Endothelial cell of umbilical vein (primary cell): ENCODE results near the gene PALMD. TPM values are rescaled to one million over a fixed set of nuclear protein-coding genes. Genes with fewer than 3 reads are reported as not detected.

Experiments used
- BruUV-seq: library from RNA; stranded (reverse); fragments of 400-500 nt; replicated peaks from 2 replicates; lab custom pipeline; 2021; lab: Mats Ljungman, UMichigan
- CTCF ChIA-PET: fragments of 300-600, 350-600 bp; sonication (Branson Sonifier 250); formaldehyde crosslinking; loops from one replicate; lab custom pipeline; 2021; ENCODE audit warnings: antibody characterized with exemption, inconsistent platforms; lab: Charles Lee
- POLR2A ChIA-PET: fragments of 300-600, 350-600 bp; sonication (Branson Sonifier 250); formaldehyde crosslinking; loops from one replicate; lab custom pipeline; 2021; ENCODE audit warnings: antibody characterized with exemption, inconsistent platforms; lab: Charles Lee
- DNase-seq: peaks from one replicate; pipeline ENCODE4 v3.0.0-alpha.2; 2011; ENCODE audit warnings: low read depth, low spot score
- FAIRE-seq: peaks from 2 replicates; lab custom pipeline; 2011; peaks lifted over from hg19 to GRCh38; lab: Jason Lieb, UNC
- H2AFZ ChIP-seq: 2 replicates; pipeline ENCODE4 v1.6.0; 2012; ENCODE audit warnings: low read depth, low read length, control low read depth, inconsistent platforms
- H3K27ac ChIP-seq: 2 replicates; pipeline ENCODE4 v1.5.1; 2011; ENCODE audit warnings: low read depth, mild to moderate bottlenecking, control low read depth, low read length, moderate library complexity; ENCODE audit not compliant: insufficient read depth
- H3K27me3 ChIP-seq, 2 experiments: 2 replicates each; pipeline versions ENCODE4 v1.6.0 to v1.6.1; 2011; ENCODE audit warnings: low read length in 2 of 2, mixed read lengths in 1 of 2; ENCODE audit not compliant: control insufficient read depth in 2 of 2, insufficient read depth in 2 of 2
- H3K36me3 ChIP-seq, 2 experiments: 2 replicates in 1 of 2; 3 replicates in 1 of 2; pipeline ENCODE4 v1.5.1; 2011; ENCODE audit warnings: low read length in 2 of 2, mild to moderate bottlenecking in 1 of 2, moderate library complexity in 1 of 2; ENCODE audit not compliant: control insufficient read depth in 2 of 2, insufficient read depth in 2 of 2; ENCODE audit errors: extremely low read depth in 1 of 2
- H3K4me1 ChIP-seq: 3 replicates; pipeline ENCODE4 v1.5.1; 2011; ENCODE audit warnings: mild to moderate bottlenecking, low read length; ENCODE audit not compliant: control insufficient read depth, insufficient read depth; ENCODE audit errors: extremely low read depth
- H3K4me2 ChIP-seq: 2 replicates; pipeline ENCODE4 v1.6.1; 2011; ENCODE audit warnings: low read length, control low read depth, mixed read lengths; ENCODE audit not compliant: insufficient read depth
- H3K4me3 ChIP-seq, 3 experiments: fragments of 200-600 bp in 1 of 3; sonication (generic), shearing (Covaris generic) in 1 of 3; replicated peaks in 1 of 3; 2 replicates each; pipeline ENCODE4 v1.5.1; 2011 to 2016; ENCODE audit warnings: control low read depth in 3 of 3, low read length in 3 of 3, mild to moderate bottlenecking in 2 of 3, inconsistent platforms in 1 of 3, low read depth in 1 of 3, moderate library complexity in 1 of 3; ENCODE audit not compliant: insufficient read depth in 1 of 3
- H3K79me2 ChIP-seq: 2 replicates; pipeline ENCODE4 v1.6.0; 2012; ENCODE audit warnings: low read length, inconsistent platforms; ENCODE audit not compliant: control insufficient read depth, insufficient read depth
- H3K9ac ChIP-seq: replicated peaks from 2 replicates; pipeline ENCODE3; 2011; ENCODE audit warnings: low read length, control low read depth; ENCODE audit not compliant: insufficient read depth; ENCODE audit errors: extremely low read depth
- H3K9me1 ChIP-seq: replicated peaks from 3 replicates; pipeline ENCODE4 v1.6.0; 2011; ENCODE audit warnings: mild to moderate bottlenecking, low read length; ENCODE audit not compliant: control insufficient read depth, insufficient read depth; ENCODE audit errors: extremely low read depth
- H3K9me3 ChIP-seq: replicated peaks from 2 replicates; pipeline ENCODE4 v1.5.1; 2012; ENCODE audit warnings: low read length, inconsistent platforms; ENCODE audit not compliant: control insufficient read depth, insufficient read depth
- H4K20me1 ChIP-seq: replicated peaks from 2 replicates; pipeline ENCODE3; 2011; ENCODE audit warnings: mild to moderate bottlenecking, low read length; ENCODE audit not compliant: control insufficient read depth, insufficient read depth; ENCODE audit errors: extremely low read depth
- CTCF ChIP-seq, 2 donors: IDR thresholded peaks; 1 replicate in 1 of 2; 2 replicates in 1 of 2; pipeline ENCODE4 v1.5.1; 2011; ENCODE audit warnings: low read length in 2 of 2, mild to moderate bottlenecking in 2 of 2, moderate library complexity in 2 of 2, control low read depth in 1 of 2, inconsistent platforms in 1 of 2, low read depth in 1 of 2; ENCODE audit not compliant: insufficient read depth in 1 of 2; ENCODE audit errors: extremely low read depth in 1 of 2
- EZH2 ChIP-seq: IDR thresholded peaks from 2 replicates; pipeline ENCODE4 v1.6.1; 2012; ENCODE audit warnings: borderline replicate concordance, low read depth, mild to moderate bottlenecking, moderate library complexity, low read length, inconsistent platforms; ENCODE audit not compliant: severe bottlenecking
- FOS ChIP-seq: IDR thresholded peaks from 2 replicates; pipeline ENCODE4 v1.6.1; 2011; ENCODE audit warnings: mild to moderate bottlenecking, low read length, moderate library complexity, borderline replicate concordance; ENCODE audit not compliant: insufficient read depth
- GATA2 ChIP-seq: IDR thresholded peaks from 2 replicates; pipeline ENCODE4 v1.7.0; 2011; ENCODE audit warnings: low read depth, mild to moderate bottlenecking, moderate library complexity, mixed read lengths, low read length; ENCODE audit not compliant: insufficient read length, insufficient read depth
- JUN ChIP-seq: IDR thresholded peaks from 2 replicates; pipeline ENCODE4 v1.6.1; 2011; ENCODE audit warnings: borderline replicate concordance, low read depth; ENCODE audit not compliant: insufficient read length, insufficient read depth
- MAX ChIP-seq: IDR thresholded peaks from 2 replicates; pipeline ENCODE4 v1.6.1; 2011; ENCODE audit not compliant: insufficient read depth, insufficient read length
- MYC ChIP-seq: IDR thresholded peaks from one replicate; pipeline ENCODE4 v1.6.1; 2011; ENCODE audit warnings: mild to moderate bottlenecking, low read depth, low read length
- POLR2A ChIP-seq: IDR thresholded peaks from 2 replicates; pipeline ENCODE4 v1.6.1; 2012; ENCODE audit warnings: low read depth, mild to moderate bottlenecking, control low read depth, low read length
- POLR2AphosphoS5 ChIP-seq: IDR thresholded peaks from 2 replicates; pipeline ENCODE4 v1.6.1; 2012; ENCODE audit warnings: low read depth, mild to moderate bottlenecking, control low read depth, low read length, moderate library complexity; ENCODE audit not compliant: insufficient read depth
- dilution Hi-C: fragments of 300-500 bp; cut with MboI; formaldehyde crosslinking; loops from one replicate; pipeline ENCODE4 v1.15.0; 2019; ENCODE audit warnings: low sequenced_read_pairs; ENCODE audit not compliant: extremely low pct_ligation_motif_present
- intact Hi-C: fragments of 100-400 bp; cut with micrococcal nuclease; formaldehyde crosslinking; loops from one replicate; pipeline ENCODE4 v1.10.0; 2022
- polyA plus RNA-seq, 4 experiments: library from polyadenylated mRNA; depleted of rRNA in 3 of 4; stranded (reverse) in 3 of 4; unstranded in 1 of 4; fragments of >200 nt; gene quantifications; 2 replicates each; pipeline versions ENCODE4 v1.2.1 to v1.2.3, GENCODE V29; 2011 to 2012; ENCODE audit warnings: missing spikeins in 1 of 4
- total RNA-seq: library from RNA; stranded (reverse); gene quantifications from 2 replicates; pipeline ENCODE4 v1.2.3, GENCODE V29; 2021

The PALMD gene
- total and polyA plus RNA-seq, 2 donors (not counting 3 experiments of a cell fraction or from before 2014, with no cell fraction given), result 52.6 to 137 TPM

- Histone ChIP-seq H3K4me1 (peaks cover 24% of the 10 kb centered on the region), H3K79me2 (peaks cover 21% of the 10 kb centered on the region), H2AFZ (no peak overlapping the region), H3K9me1 (no peaks in the 10 kb centered on the region), H3K36me3 (peaks cover 33 to 47% of the 10 kb centered on the region in 2 experiments), H3K4me3 (no peak overlapping the region), H4K20me1 (no peaks in the 10 kb centered on the region), H3K27ac (no peak overlapping the region), H3K27me3 (no peaks in the 10 kb centered on the region), H3K9ac (no peak overlapping the region), H3K4me2 (no peak overlapping the region), H3K9me3 (no peaks in the 10 kb centered on the region)
- CTCF ChIA-PET, result interaction anchor here (0.8 to 1.3 kb wide), 4 partner anchors 13 to 67 kb away, joined by 3 read pairs; partner anchors contain the start of gene PALMD
- POLR2A ChIA-PET, result no interaction called here
- intact Hi-C loops, result no loop called here
- FAIRE-seq (no peak), DNase-seq (no peak)
- no TSS peak for BruUV-seq
- dilution Hi-C loops, result no loop called here
- TF ChIP-seq MAX (no peak), CTCF (IDR thresholded peaks at IDR 0.05; ENCODE audit: extremely low read depth in 1 of 2, insufficient read depth in 1 of 2, low read depth in 1 of 2, low read length in 2 of 2) (no peak), FOS (no peak), EZH2 (no peak), POLR2A (no peak), MYC (no peak), JUN (no peak), GATA2 (no peak), POLR2AphosphoS5 (no peak)
Measured at GRCh38 chr1:99669821-99670220, 23.9 kb downstream of the PALMD start.
